Spleen (tissue), 11 donors: ENCODE measurements around the gene KLHL18. TPM values are rescaled to one million over a fixed set of nuclear protein-coding genes. Genes with fewer than 3 reads are reported as not detected.

Source experiments
- DNase-seq: peaks from one replicate; pipeline ENCODE4 v3.0.0-alpha.2; 2020
- H3K27ac ChIP-seq, 8 donors: fragments of 200-600 bp; sonication (generic) in 7 of 8; 1 replicate in 4 of 8; 2 replicates in 4 of 8; pipeline versions ENCODE4 v1.5.0 to v1.8.0; 2016 to 2021; ENCODE audit warnings: inconsistent platforms in 4 of 8, mild to moderate bottlenecking in 4 of 8, moderate library complexity in 1 of 8
- H3K27me3 ChIP-seq, 7 donors: fragments of 200-600 bp; sonication (generic) in 6 of 7; replicated peaks in 1 of 7; 1 replicate in 4 of 7; 2 replicates in 3 of 7; pipeline versions ENCODE4 v1.5.0 to v1.8.0; 2016 to 2021; ENCODE audit warnings: inconsistent platforms in 3 of 7, mild to moderate bottlenecking in 1 of 7
- H3K36me3 ChIP-seq, 6 donors: fragments of 200-600 bp; sonication (generic) in 5 of 6; 1 replicate in 4 of 6; 2 replicates in 2 of 6; pipeline versions ENCODE4 v1.5.0 to v1.8.0; 2016 to 2021; ENCODE audit warnings: inconsistent platforms in 2 of 6
- H3K4me1 ChIP-seq, 6 donors: fragments of 200-600 bp; sonication (generic) in 5 of 6; 1 replicate in 3 of 6; 2 replicates in 3 of 6; pipeline versions ENCODE4 v1.5.0 to v1.8.0; 2016 to 2021; ENCODE audit warnings: inconsistent platforms in 3 of 6
- H3K4me3 ChIP-seq, 8 donors: fragments of 200-600 bp; sonication (generic) in 7 of 8; 1 replicate in 4 of 8; 2 replicates in 4 of 8; pipeline versions ENCODE4 v1.5.0 to v1.8.0; 2016 to 2021; ENCODE audit warnings: inconsistent platforms in 4 of 8, mild to moderate bottlenecking in 4 of 8, moderate library complexity in 2 of 8
- H3K9me3 ChIP-seq, 8 donors: fragments of 200-600 bp; sonication (generic) in 7 of 8; 1 replicate in 4 of 8; 2 replicates in 4 of 8; pipeline versions ENCODE4 v1.5.0 to v1.8.0; 2016 to 2021; ENCODE audit warnings: inconsistent platforms in 4 of 8
- POLR2A ChIP-seq, 3 donors: fragments of 450-650 bp; IDR thresholded peaks; one replicate each; pipeline ENCODE4 v1.5.1; 2017; ENCODE audit warnings: antibody characterized with exemption in 3 of 3, mild to moderate bottlenecking in 1 of 3
- POLR2AphosphoS5 ChIP-seq, 3 donors: sonication (generic); formaldehyde crosslinking; IDR thresholded peaks; one replicate each; pipeline ENCODE4 v1.5.1; 2017; ENCODE audit warnings: antibody characterized with exemption in 3 of 3
- WGBS, 5 donors: extraction: QIAGEN DNeasy Blood & Tissue Kit in 3 of 5; methylation state at CpG; one replicate each; pipeline versions ENCODE4 v1.1.5 to v1.1.7; 2013 to 2018; 5-methylcytosine and 5-hydroxymethylcytosine counted together
- intact Hi-C: fragments of 100-400 bp; cut with DNase I; formaldehyde crosslinking; loops from one replicate; pipeline ENCODE4 v1.15.0; 2023; ENCODE audit warnings: low total_unique reads
- polyA plus RNA-seq, 3 donors: library from polyadenylated mRNA; stranded (reverse); fragments of 200-250 nt; gene quantifications; one replicate each; pipeline ENCODE4 v1.2.1, GENCODE V29; 2013
- total RNA-seq, 7 donors: library from RNA; depleted of rRNA in 3 of 7; stranded (reverse); fragments of >200 nt in 3 of 7; fragmentation: NEBNext Ultra II Directional in 4 of 7; extraction: Animal tissue kit (Norgen Biotek cat#: 25700) in 4 of 7; gene quantifications; one replicate each; pipeline versions ENCODE4 v1.1.0 to v1.2.1, GENCODE V29; 2016 to 2021
- TF ChIP-seq, protein P1 (sequence below), 11 experiments: fragments of 200-600 bp in 7 of 11; fragments of 450-650 bp in 4 of 11; sonication (generic) in 4 of 11; IDR thresholded peaks in 8 of 11; conservative IDR thresholded peaks in 3 of 11; 1 replicate in 7 of 11; 2 replicates in 4 of 11; pipeline versions ENCODE4 v1.4.0 to v1.8.0; 2016 to 2021; ENCODE audit warnings: antibody characterized with exemption in 11 of 11, inconsistent platforms in 4 of 11, mild to moderate bottlenecking in 1 of 11
- donor health status: healthy with polysubstance abuse.
- donor health status: DM: no; HTN: no; CAD: no; lungs with moderate emphysema.
- donor health status: DM: no; HTN: no; CAD: no.
- donor health status: Bipolar disorder and iron deficiency.
- donor health status: healthy.
- donor health status: DM: no; HTN: no; CAD: no.
- donor health status: DM: yes; HTN: yes; CAD: no.

Gene KLHL18
- total and polyA plus RNA-seq, 10 donors: 19.2 to 44.6 (median 29.7) TPM

GRCh38 chr3:47273564-47273963 lies 9.2 kb upstream of the KLHL18 start:
- H3K27ac ChIP-seq: no peak overlapping the region
- no peak overlapping the region for H3K4me3 ChIP-seq
- no peaks in the 10 kb centered on the region for H3K27me3 ChIP-seq
- WGBS, 5 donors: 84 to 97% (median 91%) methylated on average over 5 of the region's 5 CpGs
- TF ChIP-seq POLR2A (IDR thresholded peaks at IDR 0.05) (no peak), POLR2AphosphoS5 (IDR thresholded peaks at IDR 0.05) (no peak)
- TF ChIP-seq, protein P1, sequence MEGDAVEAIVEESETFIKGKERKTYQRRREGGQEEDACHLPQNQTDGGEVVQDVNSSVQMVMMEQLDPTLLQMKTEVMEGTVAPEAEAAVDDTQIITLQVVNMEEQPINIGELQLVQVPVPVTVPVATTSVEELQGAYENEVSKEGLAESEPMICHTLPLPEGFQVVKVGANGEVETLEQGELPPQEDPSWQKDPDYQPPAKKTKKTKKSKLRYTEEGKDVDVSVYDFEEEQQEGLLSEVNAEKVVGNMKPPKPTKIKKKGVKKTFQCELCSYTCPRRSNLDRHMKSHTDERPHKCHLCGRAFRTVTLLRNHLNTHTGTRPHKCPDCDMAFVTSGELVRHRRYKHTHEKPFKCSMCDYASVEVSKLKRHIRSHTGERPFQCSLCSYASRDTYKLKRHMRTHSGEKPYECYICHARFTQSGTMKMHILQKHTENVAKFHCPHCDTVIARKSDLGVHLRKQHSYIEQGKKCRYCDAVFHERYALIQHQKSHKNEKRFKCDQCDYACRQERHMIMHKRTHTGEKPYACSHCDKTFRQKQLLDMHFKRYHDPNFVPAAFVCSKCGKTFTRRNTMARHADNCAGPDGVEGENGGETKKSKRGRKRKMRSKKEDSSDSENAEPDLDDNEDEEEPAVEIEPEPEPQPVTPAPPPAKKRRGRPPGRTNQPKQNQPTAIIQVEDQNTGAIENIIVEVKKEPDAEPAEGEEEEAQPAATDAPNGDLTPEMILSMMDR (IDR thresholded peaks at IDR 0.05 in 8 of 11, conservative IDR thresholded peaks at IDR 0.05 in 3 of 11): no peak
- no peaks in the 10 kb centered on the region for H3K9me3 ChIP-seq
- intact Hi-C loops: no loop called here
- no peaks in the 10 kb centered on the region for H3K4me1 ChIP-seq
- H3K36me3 ChIP-seq: peaks cover 0 to 5% (median 0%) of the 10 kb centered on the region in 6 donors
- DNase-seq: no peak

- no peak for DNase-seq
- Histone ChIP-seq H3K9me3 (no peaks in the 10 kb centered on the region), H3K4me1 (no peaks in the 10 kb centered on the region), H3K27me3 (no peaks in the 10 kb centered on the region), H3K27ac (no peak overlapping the region), H3K4me3 (no peak overlapping the region), H3K36me3 (peaks cover 0 to 5% (median 0%) of the 10 kb centered on the region in 6 donors)
- intact Hi-C loops: no loop called here
- 82 to 93% (median 89%) methylated on average over 2 of the region's 2 CpGs for WGBS, 5 donors
- TF ChIP-seq POLR2AphosphoS5 (IDR thresholded peaks at IDR 0.05) (no peak), POLR2A (IDR thresholded peaks at IDR 0.05) (no peak)
- TF ChIP-seq, protein P1 (IDR thresholded peaks at IDR 0.05 in 8 of 11, conservative IDR thresholded peaks at IDR 0.05 in 3 of 11): no peak
These were observed 8.1 kb upstream of the KLHL18 start for GRCh38 chr3:47274652-47275051.

GRCh38 chr3:47276558-47276957 lies 6.2 kb upstream of the KLHL18 start:
- no peak for TF ChIP-seq POLR2A (IDR thresholded peaks at IDR 0.05)
- TF ChIP-seq POLR2AphosphoS5 (IDR thresholded peaks at IDR 0.05): no peak
- TF ChIP-seq, protein P1 (IDR thresholded peaks at IDR 0.05 in 8 of 11, conservative IDR thresholded peaks at IDR 0.05 in 3 of 11): no peak
- H3K27me3 ChIP-seq: no peaks in the 10 kb centered on the region
- 79 to 90% (median 87%) methylated on average over 4 of the region's 4 CpGs for WGBS, 5 donors
- no peak overlapping the region for H3K27ac ChIP-seq
- no peak for DNase-seq
- no peak overlapping the region for H3K4me3 ChIP-seq
- intact Hi-C loops: no loop called here
- no peaks in the 10 kb centered on the region for H3K9me3 ChIP-seq
- H3K4me1 ChIP-seq: peaks cover 0 to 11% (median 6%) of the 10 kb centered on the region in 6 donors
- peaks cover 0 to 5% (median 0%) of the 10 kb centered on the region in 6 donors for H3K36me3 ChIP-seq

GRCh38 chr3:47280519-47280918 lies 2.2 kb upstream of the KLHL18 start:
- H3K9me3 ChIP-seq: no peaks in the 10 kb centered on the region
- H3K27me3 ChIP-seq: no peaks in the 10 kb centered on the region
- TF ChIP-seq, protein P1 (IDR thresholded peaks at IDR 0.05 in 8 of 11, conservative IDR thresholded peaks at IDR 0.05 in 3 of 11): no peak
- TF ChIP-seq POLR2A (IDR thresholded peaks at IDR 0.05): no peak
- no peak for TF ChIP-seq POLR2AphosphoS5 (IDR thresholded peaks at IDR 0.05)
- 92 to 96% (median 94%) methylated on average over 5 of the region's 5 CpGs for WGBS, 5 donors
- no peaks in the 10 kb centered on the region for H3K36me3 ChIP-seq
- no peak overlapping the region for H3K27ac ChIP-seq
- H3K4me3 ChIP-seq: no peak overlapping the region
- DNase-seq: no peak
- H3K4me1 ChIP-seq: peaks cover 21 to 42% (median 35%) of the 10 kb centered on the region in 6 donors
- intact Hi-C loops: no loop called here
